Smooth muscle cell (in vitro differentiated cells): ENCODE data around the gene CACNA1C. TPM values are rescaled to one million over a fixed set of nuclear protein-coding genes. Genes with fewer than 3 reads are reported as not detected.

ENCODE experiments used
- DNase-seq: peaks from one replicate; lab custom pipeline; 2025; ENCODE audit not compliant: unreplicated experiment; lab: John Stamatoyannopoulos, UW
- H2AFZ ChIP-seq: fragments of 200-600 bp; sonication (generic); 2 replicates; pipeline ENCODE4 v1.6.0; 2016; ENCODE audit warnings: antibody characterized with exemption, low read depth, mild to moderate bottlenecking
- H3F3A ChIP-seq: fragments of 200-600 bp; sonication (generic); 2 replicates; pipeline ENCODE4 v1.6.0; 2017; ENCODE audit warnings: antibody characterized with exemption, low read depth
- H3K27ac ChIP-seq: fragments of 200-600 bp; sonication (generic); 2 replicates; pipeline ENCODE4 v1.5.1; 2016; ENCODE audit warnings: low read depth, mild to moderate bottlenecking
- H3K27me3 ChIP-seq: fragments of 200-600 bp; sonication (generic); 2 replicates; pipeline ENCODE4 v1.6.1; 2016; ENCODE audit warnings: low read depth, mild to moderate bottlenecking
- H3K36me3 ChIP-seq: fragments of 200-600 bp; sonication (generic); 2 replicates; pipeline ENCODE4 v1.5.1; 2016; ENCODE audit warnings: low read depth
- H3K4me1 ChIP-seq: fragments of 200-600 bp; sonication (generic); 2 replicates; pipeline ENCODE4 v1.5.1; 2016; ENCODE audit warnings: low read depth
- H3K4me2 ChIP-seq: fragments of 200-600 bp; sonication (generic); 2 replicates; pipeline ENCODE4 v1.6.0; 2016; ENCODE audit warnings: mild to moderate bottlenecking
- H3K4me3 ChIP-seq: fragments of 200-600 bp; sonication (generic); 2 replicates; pipeline ENCODE4 v1.5.1; 2016; ENCODE audit warnings: mild to moderate bottlenecking
- H3K79me2 ChIP-seq: fragments of 200-600 bp; sonication (generic); 2 replicates; pipeline ENCODE4 v1.6.0; 2016; ENCODE audit warnings: low read depth, mild to moderate bottlenecking
- H3K9ac ChIP-seq: fragments of 200-600 bp; sonication (generic); 2 replicates; pipeline ENCODE4 v1.6.0; 2016; ENCODE audit warnings: low read depth
- H3K9me3 ChIP-seq: fragments of 200-600 bp; sonication (generic); replicated peaks from 2 replicates; pipeline ENCODE4 v1.5.1; 2016; ENCODE audit warnings: low read depth
- H4K20me1 ChIP-seq: fragments of 200-600 bp; sonication (generic); 2 replicates; pipeline ENCODE4 v1.6.0; 2016; ENCODE audit warnings: low read depth
- CTCF ChIP-seq: fragments of 200-600 bp; sonication (generic); IDR thresholded peaks from 2 replicates; pipeline ENCODE4 v1.5.1; 2017; ENCODE audit warnings: borderline replicate concordance, mild to moderate bottlenecking, antibody characterized with exemption; ENCODE audit not compliant: insufficient read depth, poor library complexity, severe bottlenecking
- WGBS: methylation state at CpG from one replicate; pipeline ENCODE4 v1.1.7; 2016; ENCODE audit warnings: low lambda C conversion rate; 5-methylcytosine and 5-hydroxymethylcytosine counted together
- polyA plus RNA-seq: library from polyadenylated mRNA; unstranded; fragments of >200 nt; fragmentation: Nextera tagmentation; extraction: Ambion mirVana; gene quantifications from 2 replicates; pipeline ENCODE4 v1.2.1, GENCODE V29; 2016
- total RNA-seq: library from RNA; depleted of rRNA; stranded (reverse); fragments of >200 nt; gene quantifications from 2 replicates; pipeline ENCODE4 v1.2.3, GENCODE V29; 2014

Gene CACNA1C
- total and polyA plus RNA-seq, 2 experiments from 2014 or later, result 1.6 to 4.5 TPM

GRCh38 chr12:2161473-2161872 is 108.7 kb downstream of the CACNA1C start:
- H3K27ac ChIP-seq, result no peak overlapping the region
- DNase-seq, result no peak
- H3K36me3 ChIP-seq, result no peaks in the 10 kb centered on the region
- no peaks in the 10 kb centered on the region for H4K20me1 ChIP-seq
- no peak overlapping the region for H3K9ac ChIP-seq
- H2AFZ ChIP-seq, result no peak overlapping the region
- H3F3A ChIP-seq, result no peaks in the 10 kb centered on the region
- H3K9me3 ChIP-seq, result no peaks in the 10 kb centered on the region
- no peaks in the 10 kb centered on the region for H3K4me1 ChIP-seq
- no peak overlapping the region for H3K4me2 ChIP-seq
- no peaks in the 10 kb centered on the region for H3K79me2 ChIP-seq
- no peak overlapping the region for H3K4me3 ChIP-seq
- H3K27me3 ChIP-seq, result no peaks in the 10 kb centered on the region
- 83% methylated on average over 10 of the region's 10 CpGs for WGBS
- no peak for TF ChIP-seq CTCF

GRCh38 chr12:2163177-2163941 is 110.6 kb downstream of the CACNA1C start:
- Histone ChIP-seq H4K20me1 (no peaks in the 10 kb centered on the region), H3F3A (no peaks in the 10 kb centered on the region), H3K4me2 (no peak overlapping the region), H3K9ac (no peak overlapping the region), H3K9me3 (no peaks in the 10 kb centered on the region), H3K36me3 (no peaks in the 10 kb centered on the region), H3K4me1 (no peaks in the 10 kb centered on the region), H3K4me3 (no peak overlapping the region), H2AFZ (no peak overlapping the region), H3K27ac (no peak overlapping the region), H3K27me3 (no peaks in the 10 kb centered on the region), H3K79me2 (no peaks in the 10 kb centered on the region)
- DNase-seq, result no peak
- no peak for TF ChIP-seq CTCF
- WGBS, result 88% methylated on average over 17 of the region's 17 CpGs

- Histone ChIP-seq H3K36me3 (no peaks in the 10 kb centered on the region), H3K4me2 (no peak overlapping the region), H3K4me3 (no peak overlapping the region), H3F3A (no peaks in the 10 kb centered on the region), H3K4me1 (no peaks in the 10 kb centered on the region), H3K9ac (no peak overlapping the region), H4K20me1 (no peaks in the 10 kb centered on the region), H2AFZ (no peak overlapping the region), H3K79me2 (no peaks in the 10 kb centered on the region), H3K27me3 (no peaks in the 10 kb centered on the region), H3K9me3 (no peaks in the 10 kb centered on the region), H3K27ac (no peak overlapping the region)
- DNase-seq, result no peak
- TF ChIP-seq CTCF, result no peak
These were observed 112.2 kb downstream of the CACNA1C start for GRCh38 chr12:2165021-2165420.

- Histone ChIP-seq H3K9ac (no peak overlapping the region), H3K27ac (no peak overlapping the region), H3K4me3 (no peak overlapping the region), H3K4me1 (no peaks in the 10 kb centered on the region), H4K20me1 (no peaks in the 10 kb centered on the region), H3K27me3 (no peaks in the 10 kb centered on the region), H3K4me2 (no peak overlapping the region), H2AFZ (no peak overlapping the region), H3K36me3 (no peaks in the 10 kb centered on the region), H3K9me3 (no peaks in the 10 kb centered on the region), H3K79me2 (no peaks in the 10 kb centered on the region), H3F3A (no peaks in the 10 kb centered on the region)
- TF ChIP-seq CTCF, result no peak
- 54% methylated on average over 3 of the region's 3 CpGs for WGBS
- DNase-seq, result no peak
These were observed 113.1 kb downstream of the CACNA1C start for GRCh38 chr12:2165927-2166326.
